HepG2 (cell line): ENCODE data around the gene NHERF2. TPM values are rescaled to one million over a fixed set of nuclear protein-coding genes. Genes with fewer than 3 reads are reported as not detected.

Experiments
- ATAC-seq: fragments of 200-7000 bp; cut with Tn5 transposase; 3 replicates; pipeline ENCODE4 v1.9.1; 2020; ENCODE audit warnings: mild to moderate bottlenecking, moderate library complexity
- BruUV-seq: library from RNA; stranded (reverse); fragments of 400-500 nt; replicated peaks from 2 replicates; lab custom pipeline; 2021; lab: Mats Ljungman, UMichigan
- CTCF ChIA-PET: fragments of 300-600 bp; formaldehyde crosslinking; extraction: SDS; loops from one replicate; lab custom pipeline; 2021; ENCODE audit warnings: low total read pairs, inconsistent platforms, low intra/inter-chr PET ratio; lab: Yijun Ruan, JAX
- POLR2A ChIA-PET: fragments of 350-600 bp; sonication (Branson Sonifier 250); formaldehyde crosslinking; loops from one replicate; lab custom pipeline; 2020; ENCODE audit warnings: antibody characterized with exemption, inconsistent platforms; lab: Yijun Ruan, JAX
- DNase-seq: peaks from one replicate; pipeline ENCODE4 v3.0.0-alpha.2; 2015; ENCODE audit warnings: low spot score
- FAIRE-seq: peaks from 3 replicates; lab custom pipeline; 2011; peaks lifted over from hg19 to GRCh38; lab: Jason Lieb, UNC
- H2AFZ ChIP-seq: one replicate; pipeline ENCODE4 v1.6.1; 2011; ENCODE audit warnings: low read length, inconsistent platforms
- H3K27ac ChIP-seq: fragments of 300-600 bp; 3 replicates; pipeline ENCODE4 v1.8.0; 2011; ENCODE audit warnings: mixed run types, mild to moderate bottlenecking, mixed read lengths, low read length, inconsistent platforms; ENCODE audit not compliant: insufficient read depth; ENCODE audit errors: extremely low read length
- H3K27me3 ChIP-seq, 2 experiments: fragments of 200-600 bp in 1 of 2; 2 replicates in 1 of 2; 3 replicates in 1 of 2; pipeline versions ENCODE4 v1.6.0 to v1.8.0; 2011; ENCODE audit warnings: low read length in 2 of 2, mild to moderate bottlenecking in 2 of 2, moderate library complexity in 2 of 2, inconsistent platforms in 1 of 2; ENCODE audit not compliant: insufficient read depth in 2 of 2, control insufficient read depth in 1 of 2
- H3K36me3 ChIP-seq, 2 experiments: fragments of 200-600 bp in 1 of 2; replicated peaks in 1 of 2; 2 replicates in 1 of 2; 3 replicates in 1 of 2; pipeline versions ENCODE4 v1.5.1 to v1.8.0; 2011; ENCODE audit warnings: low read length in 2 of 2, inconsistent platforms in 1 of 2; ENCODE audit not compliant: insufficient read depth in 2 of 2, control insufficient read depth in 1 of 2
- H3K4me1 ChIP-seq: 2 replicates; pipeline ENCODE4 v1.5.1; 2012; ENCODE audit warnings: low read length, inconsistent platforms; ENCODE audit not compliant: insufficient read depth
- H3K4me2 ChIP-seq: 2 replicates; pipeline ENCODE4 v1.6.0; 2011; ENCODE audit warnings: low read depth, low read length, inconsistent platforms
- H3K4me3 ChIP-seq, 3 experiments: fragments of 200-600 bp in 1 of 3; sonication (generic), shearing (Covaris generic) in 1 of 3; replicated peaks in 1 of 3; 2 replicates each; pipeline ENCODE4 v1.5.1; 2011 to 2016; ENCODE audit warnings: low read length in 3 of 3, inconsistent platforms in 2 of 3, low read depth in 2 of 3, mild to moderate bottlenecking in 2 of 3, control low read depth in 1 of 3, mixed read lengths in 1 of 3; ENCODE audit not compliant: insufficient read depth in 1 of 3
- H3K79me2 ChIP-seq: one replicate; pipeline ENCODE4 v1.6.1; 2011; ENCODE audit warnings: low read length, inconsistent platforms; ENCODE audit not compliant: insufficient read depth
- H3K9ac ChIP-seq: 2 replicates; pipeline ENCODE4 v1.6.0; 2011; ENCODE audit warnings: mild to moderate bottlenecking, low read depth, low read length, inconsistent platforms; ENCODE audit not compliant: insufficient read depth
- H3K9me3 ChIP-seq: 2 replicates; pipeline ENCODE4 v1.5.1; 2012; ENCODE audit warnings: mild to moderate bottlenecking, low read length
- H4K20me1 ChIP-seq: 2 replicates; pipeline ENCODE4 v1.6.0; 2011; ENCODE audit warnings: inconsistent platforms, mild to moderate bottlenecking, low read length, moderate library complexity; ENCODE audit not compliant: insufficient read depth
- AGO2 ChIP-seq: fragments of 200-400 bp; formaldehyde crosslinking; optimal IDR thresholded peaks from 2 replicates; pipeline ENCODE3; 2017; ENCODE audit warnings: mild to moderate bottlenecking, low read depth, low read length, moderate library complexity
- FIP1L1 ChIP-seq: fragments of 200-400 bp; formaldehyde crosslinking; IDR thresholded peaks from 2 replicates; pipeline ENCODE4 v1.6.1; 2018; ENCODE audit warnings: low read depth, mild to moderate bottlenecking, low read length, moderate library complexity, borderline replicate concordance; ENCODE audit not compliant: insufficient read depth
- KDM5B ChIP-seq: sonication (generic); formaldehyde crosslinking; IDR thresholded peaks from 2 replicates; pipeline ENCODE4 v1.4.0; 2020; ENCODE audit warnings: missing genetic modification reagents, mild to moderate bottlenecking, borderline replicate concordance
- NFE2L1 ChIP-seq: sonication (generic); formaldehyde crosslinking; IDR thresholded peaks from 2 replicates; pipeline ENCODE4 v1.4.0; 2020; ENCODE audit warnings: missing genetic modification reagents, mild to moderate bottlenecking, borderline replicate concordance
- THRA ChIP-seq: sonication (generic); formaldehyde crosslinking; IDR thresholded peaks from 2 replicates; pipeline ENCODE4 v1.4.0; 2020; ENCODE audit warnings: missing genetic modification reagents, borderline replicate concordance
- ZNF567 ChIP-seq: sonication (generic); formaldehyde crosslinking; IDR thresholded peaks from 2 replicates; pipeline ENCODE4 v1.8.1; 2023; ENCODE audit warnings: mild to moderate bottlenecking, missing genetic modification reagents, borderline replicate concordance
- WGBS: methylation state at CpG from one replicate; pipeline ENCODE4 v1.1.6; 2017; ENCODE audit warnings: low lambda C conversion rate; 5-methylcytosine and 5-hydroxymethylcytosine counted together
- in situ Hi-C: cut with HindIII; loops from 2 replicates; pipeline ENCODE4 v1.10.0; 2017; ENCODE audit warnings: low pct_unique_long_range_greater_than_20kb; ENCODE audit not compliant: extremely low pct_ligation_motif_present
- intact Hi-C: fragments of 100-400 bp; cut with micrococcal nuclease; formaldehyde crosslinking; loops from one replicate; pipeline ENCODE4 v1.10.0; 2022; ENCODE audit not compliant: unreplicated experiment
- polyA plus RNA-seq, 8 experiments: library from polyadenylated mRNA; depleted of rRNA in 3 of 8; stranded (reverse) in 7 of 8; unstranded in 1 of 8; fragments of >200 nt; fragmentation: Illumina TruSeq in 4 of 8; extraction: Trizol in 4 of 8; gene quantifications; 2 replicates each; pipeline versions ENCODE4 v1.2.1 to v1.2.3, GENCODE V29; 2011 to 2016; ENCODE audit warnings: low read depth in 4 of 8, missing spikeins in 1 of 8, mixed read lengths in 1 of 8; ENCODE audit not compliant: insufficient read depth in 1 of 8
- total RNA-seq, 5 experiments: library from RNA; depleted of rRNA; stranded (reverse); fragments of >200 nt; fragmentation: Illumina TruSeq; extraction: Trizol; gene quantifications; 2 replicates each; pipeline ENCODE4 v1.2.3, GENCODE V29; 2016; ENCODE audit warnings: low read depth in 1 of 5
- TF ChIP-seq, protein P1 (sequence below): sonication (generic); formaldehyde crosslinking; IDR thresholded peaks from 2 replicates; pipeline ENCODE4 v1.5.1; 2020; ENCODE audit warnings: mild to moderate bottlenecking, missing genetic modification reagents, moderate library complexity
- TF ChIP-seq, protein P2 (sequence below): sonication (generic); formaldehyde crosslinking; conservative IDR thresholded peaks from 2 replicates; pipeline ENCODE4 v1.4.0; 2020; ENCODE audit warnings: missing genetic modification reagents
- TF ChIP-seq, protein P3 (sequence below): sonication (generic); formaldehyde crosslinking; IDR thresholded peaks from 2 replicates; pipeline ENCODE4 v1.4.0; 2020; ENCODE audit warnings: missing genetic modification reagents, mild to moderate bottlenecking, borderline replicate concordance
- TF ChIP-seq, protein P4 (sequence below): IDR thresholded peaks from 2 replicates; pipeline ENCODE4 v1.6.1; 2012; ENCODE audit warnings: inconsistent platforms

NHERF2 gene
- total and polyA plus RNA-seq, 2 of the 13 experiments (the other 11 are each of a cell fraction or from before 2014, with no cell fraction given): 23.7 to 39.3 TPM

DNA sequence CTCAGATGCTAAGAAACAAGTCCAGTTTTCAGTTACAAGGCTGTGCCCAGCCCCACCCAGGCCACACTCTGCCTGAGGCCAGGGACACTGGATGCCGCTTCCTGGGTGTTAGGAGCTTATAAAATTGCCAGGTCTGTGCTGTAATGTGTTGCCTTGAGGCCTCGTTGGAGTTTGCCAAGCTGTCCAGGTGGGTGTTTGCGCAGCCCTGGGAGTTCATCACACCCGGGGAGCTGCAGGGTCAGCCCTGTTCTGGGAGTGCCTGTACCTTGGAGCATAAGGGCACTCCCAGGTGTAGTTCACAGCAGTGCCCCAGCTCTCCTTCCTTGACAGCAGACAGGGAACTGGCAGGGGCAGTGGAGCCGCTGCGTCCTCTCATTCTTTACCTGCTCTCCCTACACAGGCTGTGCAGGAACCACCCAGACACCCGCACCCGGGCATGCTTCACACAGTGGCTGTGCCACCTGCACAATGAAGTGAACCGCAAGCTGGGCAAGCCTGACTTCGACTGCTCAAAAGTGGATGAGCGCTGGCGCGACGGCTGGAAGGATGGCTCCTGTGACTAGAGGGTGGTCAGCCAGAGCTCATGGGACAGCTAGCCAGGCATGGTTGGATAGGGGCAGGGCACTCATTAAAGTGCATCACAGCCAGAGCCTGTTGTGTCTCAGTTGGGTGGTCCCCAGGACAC, 41.1 kb upstream of the NHERF2 start:
- Histone ChIP-seq H3K4me3 (peak overlapping the region; percentile 81 to 93 (median 84)), H3K4me1 (peaks cover 63% of the 10 kb centered on the region), H3K4me2 (peak overlapping the region; percentile 98), H3K9ac (peak overlapping the region; percentile 95), H2AFZ (no peak overlapping the region), H3K79me2 (peaks cover 13% of the 10 kb centered on the region), H4K20me1 (no peaks in the 10 kb centered on the region), H3K36me3 (peaks cover 12 to 15% of the 10 kb centered on the region in 2 experiments; a peak in 4 of 5 replicates), H3K27me3 (peaks cover 0 to 4% of the 10 kb centered on the region in 2 experiments; a peak in 1 of 5 replicates), H3K27ac (peak overlapping the region; percentile 97), H3K9me3 (no peaks in the 10 kb centered on the region)
- in situ Hi-C loops (no loop called here), intact Hi-C loops (no loop called here)
- ATAC-seq (no peak), FAIRE-seq (no peak), DNase-seq (no peak)
- ChIA-PET POLR2A (interaction anchor here (0.9 to 6.8 kb wide), 8 partner anchors 8 to 170 kb away, joined by 3 to 62 read pairs (median 9); partner anchors contain the start of genes RPS2, TBL3 and TRAF7), CTCF (no interaction called here)
- WGBS: 84% methylated on average over 7 of the region's 14 CpGs
- TF ChIP-seq ZNF567 (CRISPR knock-in tag) (0 out of 2 replicates have a peak, but pooled peaks have one; percentile 44), THRA (no peak), AGO2 (peak; percentile 29), NFE2L1 (CRISPR knock-in tag) (0 out of 2 replicates have a peak, but pooled peaks have one; percentile 72), FIP1L1 (no peak), KDM5B (CRISPR knock-in tag) (0 out of 2 replicates have a peak, but pooled peaks have one; percentile 29)
- TF ChIP-seq, protein P1, sequence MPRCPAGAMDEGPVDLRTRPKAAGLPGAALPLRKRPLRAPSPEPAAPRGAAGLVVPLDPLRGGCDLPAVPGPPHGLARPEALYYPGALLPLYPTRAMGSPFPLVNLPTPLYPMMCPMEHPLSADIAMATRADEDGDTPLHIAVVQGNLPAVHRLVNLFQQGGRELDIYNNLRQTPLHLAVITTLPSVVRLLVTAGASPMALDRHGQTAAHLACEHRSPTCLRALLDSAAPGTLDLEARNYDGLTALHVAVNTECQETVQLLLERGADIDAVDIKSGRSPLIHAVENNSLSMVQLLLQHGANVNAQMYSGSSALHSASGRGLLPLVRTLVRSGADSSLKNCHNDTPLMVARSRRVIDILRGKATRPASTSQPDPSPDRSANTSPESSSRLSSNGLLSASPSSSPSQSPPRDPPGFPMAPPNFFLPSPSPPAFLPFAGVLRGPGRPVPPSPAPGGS (CRISPR knock-in tag): 0 out of 2 replicates have a peak, but pooled peaks have one; percentile 38
- TF ChIP-seq, protein P2, sequence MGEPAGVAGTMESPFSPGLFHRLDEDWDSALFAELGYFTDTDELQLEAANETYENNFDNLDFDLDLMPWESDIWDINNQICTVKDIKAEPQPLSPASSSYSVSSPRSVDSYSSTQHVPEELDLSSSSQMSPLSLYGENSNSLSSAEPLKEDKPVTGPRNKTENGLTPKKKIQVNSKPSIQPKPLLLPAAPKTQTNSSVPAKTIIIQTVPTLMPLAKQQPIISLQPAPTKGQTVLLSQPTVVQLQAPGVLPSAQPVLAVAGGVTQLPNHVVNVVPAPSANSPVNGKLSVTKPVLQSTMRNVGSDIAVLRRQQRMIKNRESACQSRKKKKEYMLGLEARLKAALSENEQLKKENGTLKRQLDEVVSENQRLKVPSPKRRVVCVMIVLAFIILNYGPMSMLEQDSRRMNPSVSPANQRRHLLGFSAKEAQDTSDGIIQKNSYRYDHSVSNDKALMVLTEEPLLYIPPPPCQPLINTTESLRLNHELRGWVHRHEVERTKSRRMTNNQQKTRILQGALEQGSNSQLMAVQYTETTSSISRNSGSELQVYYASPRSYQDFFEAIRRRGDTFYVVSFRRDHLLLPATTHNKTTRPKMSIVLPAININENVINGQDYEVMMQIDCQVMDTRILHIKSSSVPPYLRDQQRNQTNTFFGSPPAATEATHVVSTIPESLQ (CRISPR knock-in tag): no peak
- TF ChIP-seq, protein P3, sequence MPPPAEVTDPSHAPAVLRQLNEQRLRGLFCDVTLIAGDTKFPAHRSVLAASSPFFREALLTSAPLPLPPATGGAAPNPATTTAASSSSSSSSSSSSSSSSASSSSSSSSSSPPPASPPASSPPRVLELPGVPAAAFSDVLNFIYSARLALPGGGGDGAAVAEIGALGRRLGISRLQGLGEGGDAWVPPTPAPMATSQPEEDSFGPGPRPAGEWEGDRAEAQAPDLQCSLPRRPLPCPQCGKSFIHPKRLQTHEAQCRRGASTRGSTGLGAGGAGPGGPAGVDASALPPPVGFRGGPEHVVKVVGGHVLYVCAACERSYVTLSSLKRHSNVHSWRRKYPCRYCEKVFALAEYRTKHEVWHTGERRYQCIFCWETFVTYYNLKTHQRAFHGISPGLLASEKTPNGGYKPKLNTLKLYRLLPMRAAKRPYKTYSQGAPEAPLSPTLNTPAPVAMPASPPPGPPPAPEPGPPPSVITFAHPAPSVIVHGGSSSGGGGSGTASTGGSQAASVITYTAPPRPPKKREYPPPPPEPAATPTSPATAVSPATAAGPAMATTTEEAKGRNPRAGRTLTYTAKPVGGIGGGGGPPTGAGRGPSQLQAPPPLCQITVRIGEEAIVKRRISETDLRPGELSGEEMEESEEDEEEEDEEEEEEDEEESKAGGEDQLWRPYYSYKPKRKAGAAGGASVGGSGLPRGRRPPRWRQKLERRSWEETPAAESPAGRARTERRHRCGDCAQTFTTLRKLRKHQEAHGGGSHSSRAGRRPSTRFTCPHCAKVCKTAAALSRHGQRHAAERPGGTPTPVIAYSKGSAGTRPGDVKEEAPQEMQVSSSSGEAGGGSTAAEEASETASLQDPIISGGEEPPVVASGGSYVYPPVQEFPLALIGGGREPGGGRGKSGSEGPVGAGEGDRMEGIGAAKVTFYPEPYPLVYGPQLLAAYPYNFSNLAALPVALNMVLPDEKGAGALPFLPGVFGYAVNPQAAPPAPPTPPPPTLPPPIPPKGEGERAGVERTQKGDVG (CRISPR knock-in tag): 0 out of 2 replicates have a peak, but pooled peaks have one; percentile 17
- TF ChIP-seq, protein P4, sequence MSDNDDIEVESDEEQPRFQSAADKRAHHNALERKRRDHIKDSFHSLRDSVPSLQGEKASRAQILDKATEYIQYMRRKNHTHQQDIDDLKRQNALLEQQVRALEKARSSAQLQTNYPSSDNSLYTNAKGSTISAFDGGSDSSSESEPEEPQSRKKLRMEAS: 0 out of 2 replicates have a peak, but pooled peaks have one; percentile 15
- no TSS peak for BruUV-seq
